K562 (cell line): Measurements from ENCODE around the gene CDIPT. TPM values are rescaled to one million over a fixed set of nuclear protein-coding genes. Genes with fewer than 3 reads are reported as not detected.

Source experiments
- BRCA1 ChIP-seq, 2 experiments: fragments of 450-650 bp in 1 of 2; sonication (generic) in 1 of 2; formaldehyde crosslinking in 1 of 2; IDR thresholded peaks; 2 replicates each; pipeline versions ENCODE4 v1.5.0 to v1.6.1; 2017 to 2020; ENCODE audit warnings: mild to moderate bottlenecking in 1 of 2, missing genetic modification reagents in 1 of 2
- CC2D1A ChIP-seq: fragments of 450-650 bp; IDR thresholded peaks from 2 replicates; pipeline ENCODE4 v1.6.1; 2017; ENCODE audit warnings: mild to moderate bottlenecking
- CHD4 ChIP-seq: fragments of 200-600 bp; sonication (generic); IDR thresholded peaks from 3 replicates; pipeline ENCODE4 v1.6.1; 2012; ENCODE audit warnings: low read depth, mild to moderate bottlenecking, mixed read lengths, low read length, inconsistent platforms; ENCODE audit not compliant: insufficient read depth, insufficient replicate concordance, poor library complexity, severe bottlenecking
- DPF2 ChIP-seq: fragments of 450-650 bp; IDR thresholded peaks from 2 replicates; pipeline ENCODE4 v1.6.1; 2016
- FUS ChIP-seq: fragments of 200-400 bp; formaldehyde crosslinking; optimal IDR thresholded peaks from 2 replicates; pipeline ENCODE3; 2017; ENCODE audit warnings: low read depth, low read length
- MECOM ChIP-seq: fragments of 250-450 bp; sonication (Bioruptor Pico); IDR thresholded peaks from 2 replicates; pipeline ENCODE4 v1.8.0; 2022; ENCODE audit warnings: inconsistent platforms
- MIER1 ChIP-seq: fragments of 450-650 bp; IDR thresholded peaks from 2 replicates; pipeline ENCODE4 v1.6.1; 2016; ENCODE audit warnings: antibody characterized with exemption, mild to moderate bottlenecking, low read depth
- NUFIP1 ChIP-seq: fragments of 450-650 bp; IDR thresholded peaks from 2 replicates; pipeline ENCODE4 v1.6.1; 2018; ENCODE audit not compliant: partially characterized antibody
- RB1 ChIP-seq: fragments of 450-650 bp; IDR thresholded peaks from 2 replicates; pipeline ENCODE4 v1.6.1; 2017; ENCODE audit warnings: low read depth, mild to moderate bottlenecking
- RCOR1 ChIP-seq, 2 experiments: IDR thresholded peaks; 2 replicates each; pipeline ENCODE4 v1.6.1; 2012; ENCODE audit warnings: low read depth in 2 of 2, low read length in 2 of 2, borderline replicate concordance in 1 of 2, improper control_type of control experiment in 1 of 2
- ZNF121 ChIP-seq: sonication (generic); formaldehyde crosslinking; conservative IDR thresholded peaks from 2 replicates; pipeline ENCODE4 v1.8.0; 2022; ENCODE audit warnings: missing genetic modification reagents
- polyA plus RNA-seq, 8 experiments: library from polyadenylated mRNA; depleted of rRNA in 4 of 8; stranded (reverse) in 5 of 8; unstranded in 3 of 8; fragments of >200 nt; fragmentation: Nextera tagmentation in 2 of 8; fragmentation: Illumina TruSeq in 1 of 8; extraction: Ambion mirVana in 2 of 8; extraction: Trizol in 1 of 8; gene quantifications; 2 replicates each; pipeline versions ENCODE4 v1.2.1 to v1.2.3, GENCODE V29; 2011 to 2014; ENCODE audit warnings: inconsistent platforms in 1 of 8, missing spikeins in 1 of 8
- total RNA-seq, 7 experiments: library from RNA; depleted of rRNA in 6 of 7; stranded (reverse); fragments of >200 nt in 6 of 7; fragmentation: Illumina TruSeq in 2 of 7; extraction: Trizol in 2 of 7; gene quantifications; 2 replicates each; pipeline versions ENCODE4 v1.2.1 to v1.2.3, GENCODE V29; 2011 to 2021; ENCODE audit warnings: low replicate concordance in 1 of 7
- TF ChIP-seq, protein P1 (sequence below): fragments of 450-650 bp; formaldehyde crosslinking; IDR thresholded peaks from 2 replicates; pipeline ENCODE4 v1.4.0; 2022; ENCODE audit warnings: mild to moderate bottlenecking, moderate library complexity
- TF ChIP-seq, protein P2 (sequence below): sonication (generic); formaldehyde crosslinking; IDR thresholded peaks from 2 replicates; pipeline ENCODE4 v1.8.0; 2023; ENCODE audit warnings: mild to moderate bottlenecking, missing genetic modification reagents
- TF ChIP-seq, protein P3 (sequence below): sonication (generic); formaldehyde crosslinking; IDR thresholded peaks from 2 replicates; pipeline ENCODE4 v1.8.0; 2022; ENCODE audit warnings: mild to moderate bottlenecking, low read depth, missing genetic modification reagents
- TF ChIP-seq, protein P4 (sequence below): sonication (generic); formaldehyde crosslinking; IDR thresholded peaks from 2 replicates; pipeline ENCODE4 v1.8.1; 2022; ENCODE audit warnings: missing genetic modification reagents
- TF ChIP-seq, protein P5 (sequence below): fragments of 450-650 bp; IDR thresholded peaks from 2 replicates; pipeline ENCODE4 v1.6.1; 2016
- TF ChIP-seq, protein P6 (sequence below): IDR thresholded peaks from 2 replicates; pipeline ENCODE4 v1.6.1; 2016; ENCODE audit warnings: missing genetic modification characterization, missing compliant biosample characterization

Gene CDIPT
- total and polyA plus RNA-seq, 9 of the 15 experiments (the other 6 are each of a cell fraction or from before 2014, with no cell fraction given): 1.3 to 37.0 (median 23.0) TPM

DNA sequence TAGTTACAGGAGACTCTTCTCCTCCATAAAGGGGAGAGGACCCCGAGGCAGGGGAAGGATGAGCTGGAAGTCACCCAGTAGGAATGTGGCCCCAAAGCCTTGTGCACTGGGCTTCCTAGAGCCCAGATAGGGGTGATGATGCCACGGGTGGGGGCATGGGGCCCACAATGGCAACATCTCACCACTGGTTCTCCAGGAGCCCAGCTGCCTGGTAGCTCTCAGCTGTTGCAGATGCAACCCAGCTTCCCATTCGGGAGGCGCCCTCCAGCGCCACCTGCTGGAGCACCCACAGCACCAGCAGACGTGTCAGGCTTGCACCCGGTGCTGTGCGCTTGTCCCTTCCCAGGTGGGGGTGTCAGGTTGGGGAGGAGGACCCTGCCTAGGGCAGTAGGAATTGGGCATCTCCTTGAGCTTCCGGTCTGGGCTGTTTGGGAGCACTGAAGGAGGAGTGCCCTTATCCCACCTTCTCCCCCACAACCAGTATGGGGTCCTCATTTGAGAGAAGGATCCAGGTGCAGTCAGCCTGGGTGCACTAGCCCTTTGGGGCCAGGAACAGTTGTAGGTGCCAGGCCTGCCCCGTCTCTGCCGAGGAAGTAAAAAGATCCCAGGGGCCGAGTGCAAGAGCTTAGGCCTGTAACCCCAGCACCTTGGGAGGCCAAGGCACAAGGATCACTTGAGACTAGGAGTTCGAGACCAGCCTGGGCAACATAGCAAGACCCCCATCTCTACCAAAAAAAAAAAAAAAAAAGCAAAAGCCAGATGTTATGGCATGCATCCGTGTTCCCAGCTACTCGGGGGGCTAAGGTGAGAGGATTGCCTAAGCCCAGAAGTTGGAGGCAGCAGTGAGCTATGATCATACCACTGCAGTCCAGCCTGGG, 14.4 kb downstream of the CDIPT start (continued):
- TF ChIP-seq, protein P1, sequence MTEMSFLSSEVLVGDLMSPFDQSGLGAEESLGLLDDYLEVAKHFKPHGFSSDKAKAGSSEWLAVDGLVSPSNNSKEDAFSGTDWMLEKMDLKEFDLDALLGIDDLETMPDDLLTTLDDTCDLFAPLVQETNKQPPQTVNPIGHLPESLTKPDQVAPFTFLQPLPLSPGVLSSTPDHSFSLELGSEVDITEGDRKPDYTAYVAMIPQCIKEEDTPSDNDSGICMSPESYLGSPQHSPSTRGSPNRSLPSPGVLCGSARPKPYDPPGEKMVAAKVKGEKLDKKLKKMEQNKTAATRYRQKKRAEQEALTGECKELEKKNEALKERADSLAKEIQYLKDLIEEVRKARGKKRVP: no peak
- TF ChIP-seq ZNF121 (CRISPR knock-in tag) (peak; percentile 56; the same call in 1 of the 2 replicates), CHD4 (no peak), MECOM (CRISPR knock-in tag) (no peak), NUFIP1 (no peak), RCOR1 (IDR thresholded peaks at IDR 0.05; ENCODE audit: borderline replicate concordance in 1 of 2, low read depth in 2 of 2, low read length in 2 of 2) (peak in 1 of 2 experiments; percentile 63; a peak in 1 of 4 replicates), CC2D1A (no peak), DPF2 (no peak), BRCA1 (IDR thresholded peaks at IDR 0.05) (no peak), BRCA1 (CRISPR knock-in tag; IDR thresholded peaks at IDR 0.05) (no peak), MIER1 (no peak), RB1 (peak; percentile 73), FUS (no peak)
- TF ChIP-seq, protein P2, sequence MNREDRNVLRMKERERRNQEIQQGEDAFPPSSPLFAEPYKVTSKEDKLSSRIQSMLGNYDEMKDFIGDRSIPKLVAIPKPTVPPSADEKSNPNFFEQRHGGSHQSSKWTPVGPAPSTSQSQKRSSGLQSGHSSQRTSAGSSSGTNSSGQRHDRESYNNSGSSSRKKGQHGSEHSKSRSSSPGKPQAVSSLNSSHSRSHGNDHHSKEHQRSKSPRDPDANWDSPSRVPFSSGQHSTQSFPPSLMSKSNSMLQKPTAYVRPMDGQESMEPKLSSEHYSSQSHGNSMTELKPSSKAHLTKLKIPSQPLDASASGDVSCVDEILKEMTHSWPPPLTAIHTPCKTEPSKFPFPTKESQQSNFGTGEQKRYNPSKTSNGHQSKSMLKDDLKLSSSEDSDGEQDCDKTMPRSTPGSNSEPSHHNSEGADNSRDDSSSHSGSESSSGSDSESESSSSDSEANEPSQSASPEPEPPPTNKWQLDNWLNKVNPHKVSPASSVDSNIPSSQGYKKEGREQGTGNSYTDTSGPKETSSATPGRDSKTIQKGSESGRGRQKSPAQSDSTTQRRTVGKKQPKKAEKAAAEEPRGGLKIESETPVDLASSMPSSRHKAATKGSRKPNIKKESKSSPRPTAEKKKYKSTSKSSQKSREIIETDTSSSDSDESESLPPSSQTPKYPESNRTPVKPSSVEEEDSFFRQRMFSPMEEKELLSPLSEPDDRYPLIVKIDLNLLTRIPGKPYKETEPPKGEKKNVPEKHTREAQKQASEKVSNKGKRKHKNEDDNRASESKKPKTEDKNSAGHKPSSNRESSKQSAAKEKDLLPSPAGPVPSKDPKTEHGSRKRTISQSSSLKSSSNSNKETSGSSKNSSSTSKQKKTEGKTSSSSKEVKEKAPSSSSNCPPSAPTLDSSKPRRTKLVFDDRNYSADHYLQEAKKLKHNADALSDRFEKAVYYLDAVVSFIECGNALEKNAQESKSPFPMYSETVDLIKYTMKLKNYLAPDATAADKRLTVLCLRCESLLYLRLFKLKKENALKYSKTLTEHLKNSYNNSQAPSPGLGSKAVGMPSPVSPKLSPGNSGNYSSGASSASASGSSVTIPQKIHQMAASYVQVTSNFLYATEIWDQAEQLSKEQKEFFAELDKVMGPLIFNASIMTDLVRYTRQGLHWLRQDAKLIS (CRISPR knock-in tag): no peak
- TF ChIP-seq, protein P3, sequence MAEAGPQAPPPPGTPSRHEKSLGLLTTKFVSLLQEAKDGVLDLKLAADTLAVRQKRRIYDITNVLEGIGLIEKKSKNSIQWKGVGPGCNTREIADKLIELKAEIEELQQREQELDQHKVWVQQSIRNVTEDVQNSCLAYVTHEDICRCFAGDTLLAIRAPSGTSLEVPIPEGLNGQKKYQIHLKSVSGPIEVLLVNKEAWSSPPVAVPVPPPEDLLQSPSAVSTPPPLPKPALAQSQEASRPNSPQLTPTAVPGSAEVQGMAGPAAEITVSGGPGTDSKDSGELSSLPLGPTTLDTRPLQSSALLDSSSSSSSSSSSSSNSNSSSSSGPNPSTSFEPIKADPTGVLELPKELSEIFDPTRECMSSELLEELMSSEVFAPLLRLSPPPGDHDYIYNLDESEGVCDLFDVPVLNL: 0 out of 2 replicates have a peak, but pooled peaks have one; percentile 11
- TF ChIP-seq, protein P4, sequence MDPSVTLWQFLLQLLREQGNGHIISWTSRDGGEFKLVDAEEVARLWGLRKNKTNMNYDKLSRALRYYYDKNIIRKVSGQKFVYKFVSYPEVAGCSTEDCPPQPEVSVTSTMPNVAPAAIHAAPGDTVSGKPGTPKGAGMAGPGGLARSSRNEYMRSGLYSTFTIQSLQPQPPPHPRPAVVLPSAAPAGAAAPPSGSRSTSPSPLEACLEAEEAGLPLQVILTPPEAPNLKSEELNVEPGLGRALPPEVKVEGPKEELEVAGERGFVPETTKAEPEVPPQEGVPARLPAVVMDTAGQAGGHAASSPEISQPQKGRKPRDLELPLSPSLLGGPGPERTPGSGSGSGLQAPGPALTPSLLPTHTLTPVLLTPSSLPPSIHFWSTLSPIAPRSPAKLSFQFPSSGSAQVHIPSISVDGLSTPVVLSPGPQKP: no peak
- TF ChIP-seq, protein P5, sequence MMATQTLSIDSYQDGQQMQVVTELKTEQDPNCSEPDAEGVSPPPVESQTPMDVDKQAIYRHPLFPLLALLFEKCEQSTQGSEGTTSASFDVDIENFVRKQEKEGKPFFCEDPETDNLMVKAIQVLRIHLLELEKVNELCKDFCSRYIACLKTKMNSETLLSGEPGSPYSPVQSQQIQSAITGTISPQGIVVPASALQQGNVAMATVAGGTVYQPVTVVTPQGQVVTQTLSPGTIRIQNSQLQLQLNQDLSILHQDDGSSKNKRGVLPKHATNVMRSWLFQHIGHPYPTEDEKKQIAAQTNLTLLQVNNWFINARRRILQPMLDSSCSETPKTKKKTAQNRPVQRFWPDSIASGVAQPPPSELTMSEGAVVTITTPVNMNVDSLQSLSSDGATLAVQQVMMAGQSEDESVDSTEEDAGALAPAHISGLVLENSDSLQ: no peak
- TF ChIP-seq, protein P6, sequence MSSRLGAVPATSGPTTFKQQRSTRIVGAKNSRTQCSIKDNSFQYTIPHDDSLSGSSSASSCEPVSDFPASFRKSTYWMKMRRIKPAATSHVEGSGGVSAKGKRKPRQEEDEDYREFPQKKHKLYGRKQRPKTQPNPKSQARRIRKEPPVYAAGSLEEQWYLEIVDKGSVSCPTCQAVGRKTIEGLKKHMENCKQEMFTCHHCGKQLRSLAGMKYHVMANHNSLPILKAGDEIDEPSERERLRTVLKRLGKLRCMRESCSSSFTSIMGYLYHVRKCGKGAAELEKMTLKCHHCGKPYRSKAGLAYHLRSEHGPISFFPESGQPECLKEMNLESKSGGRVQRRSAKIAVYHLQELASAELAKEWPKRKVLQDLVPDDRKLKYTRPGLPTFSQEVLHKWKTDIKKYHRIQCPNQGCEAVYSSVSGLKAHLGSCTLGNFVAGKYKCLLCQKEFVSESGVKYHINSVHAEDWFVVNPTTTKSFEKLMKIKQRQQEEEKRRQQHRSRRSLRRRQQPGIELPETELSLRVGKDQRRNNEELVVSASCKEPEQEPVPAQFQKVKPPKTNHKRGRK (tag): no peak
